Skeletal muscle cell (primary cell): Measurements from ENCODE around the gene PGA3.
"Not testable (repeated sequence)": the region's sequence is repeated elsewhere in the genome, so short reads cannot be mapped to it uniquely, and the experiment has no call there.

Experiments
- DNase-seq: peaks from one replicate; pipeline ENCODE4 v3.0.0-alpha.2; 2010; ENCODE audit warnings: low read depth
- H3K4me3 ChIP-seq: 2 replicates; pipeline ENCODE4 v1.5.1; 2011; ENCODE audit warnings: low read depth, mild to moderate bottlenecking, control low read depth, low read length, moderate library complexity

The PGA3 gene

DNA sequence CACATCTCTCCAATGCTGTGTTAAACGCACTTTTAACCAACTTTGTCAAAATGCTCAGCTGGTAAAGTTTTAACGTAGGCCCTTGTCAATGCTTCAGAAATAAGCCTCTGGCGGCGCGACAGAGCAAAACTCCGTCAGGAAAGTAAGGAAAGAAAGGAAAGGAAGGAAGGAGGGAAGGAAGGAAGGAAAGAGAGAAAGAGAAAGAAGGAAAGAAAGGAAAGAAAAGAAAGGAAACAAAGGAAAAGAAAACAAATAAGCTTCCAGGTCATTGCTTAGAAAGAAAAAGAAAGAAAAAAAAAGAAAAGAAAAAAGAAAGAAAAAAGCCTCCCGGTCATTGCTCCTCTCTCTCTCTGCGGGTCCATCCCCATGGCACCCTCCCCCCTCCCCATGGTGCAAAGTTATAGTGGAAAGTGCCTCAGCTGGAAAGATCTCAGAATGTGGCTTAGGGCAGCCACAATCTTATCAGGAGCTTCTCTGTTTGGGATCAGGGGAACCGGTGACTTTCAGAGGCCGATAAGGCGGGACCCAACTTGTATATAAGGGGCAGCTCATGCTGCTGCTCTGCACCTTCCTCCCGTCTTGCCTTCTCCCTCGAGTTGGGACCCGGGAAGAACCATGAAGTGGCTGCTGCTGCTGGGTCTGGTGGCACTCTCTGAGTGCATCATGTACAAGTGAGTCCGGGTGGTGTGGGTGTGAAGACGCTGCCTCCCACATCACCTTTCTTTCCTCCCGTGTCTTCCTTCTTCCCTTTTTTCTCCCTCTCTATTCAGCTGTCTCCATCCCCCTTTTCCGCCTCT, at the start of gene PGA3:
Gene PGA3, plus strand, starts transcription at position 566 of the 797 bp plus-strand sequence. Its CDS starts 50 bp downstream, at position 616.
- not testable (repeated sequence) for H3K4me3 ChIP-seq, DNase-seq

DNA sequence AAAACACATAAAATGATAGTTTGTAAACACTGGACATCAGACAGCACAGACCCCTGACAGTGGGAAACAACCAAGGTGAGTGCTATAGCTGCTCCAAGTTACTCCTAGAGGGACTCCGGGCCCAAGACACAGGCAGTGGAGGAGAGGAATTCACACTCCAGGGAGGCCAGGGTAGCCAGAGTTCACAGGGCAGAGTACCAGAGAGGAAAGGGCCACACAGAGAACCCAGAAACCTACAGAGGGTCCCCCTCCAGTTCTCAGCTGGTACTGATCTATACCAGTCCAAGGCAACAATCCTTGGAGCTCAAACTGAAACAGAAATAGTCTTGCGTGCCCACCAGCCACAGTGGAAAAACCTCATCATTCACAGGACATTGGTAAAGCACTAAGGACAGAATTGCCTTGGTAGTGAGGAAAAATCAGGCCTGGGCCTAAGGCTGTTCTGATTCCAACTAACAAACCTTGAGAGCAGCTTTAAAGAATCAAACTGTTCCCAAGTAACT, 49.7 kb upstream of the PGA3 start:
- no peak for DNase-seq
- no peak overlapping the region for H3K4me3 ChIP-seq

DNA sequence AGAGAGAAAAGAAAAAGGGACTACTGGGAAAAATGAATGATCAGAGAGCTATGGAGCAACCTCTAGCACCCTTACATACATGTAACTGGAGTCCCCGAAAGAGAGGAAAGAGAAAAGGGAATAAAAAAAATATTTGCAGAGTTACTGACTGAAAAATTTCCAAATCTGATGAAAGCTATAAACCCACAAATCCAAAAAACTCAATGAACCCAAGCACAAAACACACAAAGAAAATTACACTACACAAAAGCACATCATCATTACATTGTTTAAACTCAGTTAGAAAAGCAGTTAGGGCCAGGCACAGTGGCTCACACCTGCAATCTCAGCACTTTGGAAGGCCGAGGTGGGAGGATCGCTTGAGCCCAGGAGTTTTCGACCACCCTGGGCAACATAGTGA, 48.8 kb upstream of the PGA3 start:
- no peak for DNase-seq

DNA sequence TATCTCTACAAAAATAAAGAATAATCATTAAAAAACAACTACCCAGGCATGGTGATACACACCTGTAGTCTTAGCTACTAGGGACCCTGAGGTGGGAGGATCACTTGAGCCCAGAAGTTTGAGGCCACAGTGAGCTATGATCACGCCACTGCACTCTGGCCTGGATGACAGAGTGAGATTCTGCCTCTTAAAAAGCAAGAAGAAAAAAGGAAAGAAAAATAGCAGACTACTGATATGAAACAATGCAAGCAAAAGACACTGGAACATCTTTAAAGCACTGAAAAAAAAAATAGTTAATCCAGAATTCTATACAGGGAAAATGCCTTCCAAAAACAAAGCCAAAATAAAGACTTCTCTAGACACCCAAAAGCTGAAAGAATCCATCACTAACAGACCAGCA, 48.0 kb upstream of the PGA3 start:
- no peak for DNase-seq
- no peak overlapping the region for H3K4me3 ChIP-seq

More for the DNA sequence above, 48.8 kb upstream of the PGA3 start:
- H3K4me3 ChIP-seq: no peak overlapping the region

DNA sequence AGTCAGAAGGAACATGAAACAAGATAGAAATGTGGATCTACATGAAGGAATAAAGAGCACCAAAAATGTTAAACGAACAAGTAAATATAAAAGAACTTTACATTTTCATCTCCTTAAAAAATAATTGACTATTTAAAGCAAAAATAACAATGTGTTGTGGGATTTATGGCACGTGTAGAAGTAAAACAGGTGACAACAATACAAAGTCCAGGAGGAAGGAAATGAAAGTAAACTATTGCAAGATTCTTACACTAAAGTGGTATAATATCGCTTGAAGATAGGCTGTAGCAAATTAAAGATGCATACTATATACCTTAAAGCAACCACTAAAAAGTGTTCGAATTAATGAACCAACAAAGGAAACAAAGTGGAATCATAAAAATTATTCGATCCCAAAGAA, 47.6 kb upstream of the PGA3 start:
- no peak for DNase-seq
- H3K4me3 ChIP-seq: no peak overlapping the region

DNA sequence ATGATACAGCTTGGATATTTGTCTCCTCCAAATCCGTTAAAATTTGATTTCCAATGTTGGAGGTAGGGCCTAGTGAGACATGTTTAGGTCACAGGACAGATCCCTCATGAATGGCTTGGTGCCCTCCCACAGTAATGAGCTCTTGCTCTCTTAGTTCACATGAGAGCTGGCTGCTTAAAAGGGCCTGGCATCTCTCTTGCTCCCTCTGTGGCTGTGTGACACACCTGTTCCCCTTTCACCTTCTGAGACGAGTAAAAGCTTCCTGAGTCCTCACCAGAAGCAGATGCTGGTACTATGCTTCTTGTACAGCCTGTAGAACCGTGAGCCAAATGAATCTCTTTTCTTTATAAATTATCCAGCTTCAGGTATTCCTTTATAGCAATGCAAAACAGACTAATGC, 45.6 kb upstream of the PGA3 start:
- no peak overlapping the region for H3K4me3 ChIP-seq
- DNase-seq: no peak

DNA sequence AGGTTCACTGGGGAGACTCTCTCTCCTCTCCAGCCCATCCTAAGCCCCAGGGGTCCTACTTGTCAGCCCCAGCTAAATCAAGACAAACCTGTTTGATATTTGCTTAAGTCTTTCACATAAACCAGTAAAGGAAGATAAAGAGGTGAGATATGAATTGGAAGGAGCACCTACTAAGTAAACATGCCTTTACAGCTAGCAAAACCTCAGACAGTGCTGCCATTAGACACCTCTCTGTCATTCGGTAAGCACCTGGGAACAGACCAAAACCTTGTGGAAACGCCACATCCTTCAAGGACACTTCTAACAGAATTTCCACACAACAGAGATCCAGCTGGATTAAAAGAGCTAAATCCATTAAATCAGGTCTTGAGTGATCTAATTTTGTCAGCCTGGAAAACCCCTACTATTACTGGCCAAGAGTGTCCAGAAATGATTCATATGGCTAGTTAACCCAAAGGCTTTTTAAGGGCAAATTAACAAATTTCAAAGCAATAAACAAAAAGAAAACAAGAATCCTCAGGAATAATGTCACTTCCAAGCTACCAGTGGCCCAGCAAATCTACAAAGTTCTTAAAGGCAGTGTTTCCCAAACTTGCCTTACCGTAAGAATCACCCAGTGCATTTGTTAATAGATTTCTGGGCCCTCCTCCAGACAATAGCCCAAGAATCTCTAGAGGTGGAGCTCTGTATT, 44.5 kb upstream of the PGA3 start:
- H3K4me3 ChIP-seq: no peak overlapping the region
- DNase-seq: peak; percentile 17

DNA sequence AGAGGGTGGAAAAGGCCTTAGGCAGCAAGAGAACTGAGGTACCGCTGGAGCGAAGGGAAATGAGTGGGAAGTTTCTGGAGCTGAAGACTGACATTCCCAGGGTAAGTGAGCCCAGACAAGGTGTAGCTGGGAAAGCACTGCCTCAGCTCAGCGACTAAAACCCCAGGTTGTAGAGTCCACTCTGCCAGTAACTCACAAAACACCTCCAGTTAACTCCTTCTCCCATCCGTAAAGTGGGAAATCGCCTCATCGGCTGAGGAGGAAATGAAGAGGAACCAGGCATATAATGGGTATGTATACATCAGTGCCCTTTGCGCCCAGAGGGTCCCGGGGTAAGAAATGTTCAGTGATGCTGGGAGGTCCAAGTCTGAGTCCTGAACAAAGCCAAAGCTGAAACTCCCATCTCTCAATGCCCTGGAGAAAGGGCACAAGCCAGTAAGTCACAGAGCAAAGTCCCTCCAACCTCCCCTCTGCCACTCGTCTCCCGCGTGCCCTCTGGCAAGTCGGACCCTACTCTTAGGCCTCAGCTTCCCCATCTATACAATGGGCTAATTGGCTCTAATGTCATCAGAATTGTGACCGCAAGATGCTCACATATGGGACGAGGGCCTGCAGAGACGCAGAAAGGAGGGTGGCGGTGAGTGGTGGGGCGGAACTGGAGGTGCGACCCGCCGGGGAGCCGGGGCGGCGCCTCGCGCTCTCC, 42.7 kb upstream of the PGA3 start:
- peak overlapping the region; percentile 71 for H3K4me3 ChIP-seq
- no peak for DNase-seq

DNA sequence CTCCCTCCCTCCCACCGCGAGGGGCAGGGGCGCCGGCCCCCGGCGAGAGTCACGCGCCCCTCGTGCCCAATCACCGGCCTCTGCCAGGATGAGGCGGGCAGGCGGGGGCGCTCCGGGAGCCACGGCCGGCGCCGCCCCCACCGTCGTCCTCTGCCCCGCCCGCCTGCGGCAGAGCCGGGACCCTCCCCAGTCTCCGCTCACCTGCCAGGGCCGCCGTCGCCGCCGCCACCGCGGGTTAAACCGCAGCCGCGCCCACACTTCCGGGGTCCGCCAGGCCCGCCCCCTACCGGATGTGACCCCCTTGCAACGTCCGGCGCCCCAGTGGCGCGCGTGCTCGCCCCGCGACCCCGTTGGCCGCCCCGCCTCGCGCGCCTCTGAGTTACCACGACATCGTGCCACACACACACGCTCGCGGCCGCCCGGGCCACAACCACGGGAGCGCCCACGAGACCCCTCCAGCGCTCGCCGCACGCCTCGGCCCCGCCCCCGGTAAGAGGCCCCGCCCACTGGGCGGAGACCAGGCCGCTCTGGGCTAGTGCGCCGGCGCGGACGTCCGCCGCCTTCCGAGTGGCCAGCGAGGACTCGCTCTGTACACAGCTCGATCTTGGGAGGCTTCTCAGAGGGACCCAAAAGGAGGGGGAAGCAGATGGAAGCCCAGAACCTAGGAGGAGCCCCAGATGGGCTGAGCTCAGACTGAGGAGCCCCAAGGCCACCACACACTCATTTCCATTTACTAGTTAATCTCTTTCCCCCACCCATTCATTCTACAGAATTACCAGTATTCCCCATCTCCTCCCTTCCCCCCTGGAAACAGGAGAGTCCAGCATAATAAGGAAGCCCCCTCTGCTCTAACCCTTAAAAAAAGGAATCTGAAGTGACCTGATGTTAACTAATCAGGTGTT, 41.9 kb upstream of the PGA3 start, which contains the start of gene VPS37C:
Gene VPS37C, minus strand, starts transcription at position 237 of the 902 bp plus-strand sequence. CDS start 22,597 bp downstream, outside the sequence.
- DNase-seq: peak; percentile 38
- H3K4me3 ChIP-seq: peak within 1 kb of the TSS; percentile 71

DNA sequence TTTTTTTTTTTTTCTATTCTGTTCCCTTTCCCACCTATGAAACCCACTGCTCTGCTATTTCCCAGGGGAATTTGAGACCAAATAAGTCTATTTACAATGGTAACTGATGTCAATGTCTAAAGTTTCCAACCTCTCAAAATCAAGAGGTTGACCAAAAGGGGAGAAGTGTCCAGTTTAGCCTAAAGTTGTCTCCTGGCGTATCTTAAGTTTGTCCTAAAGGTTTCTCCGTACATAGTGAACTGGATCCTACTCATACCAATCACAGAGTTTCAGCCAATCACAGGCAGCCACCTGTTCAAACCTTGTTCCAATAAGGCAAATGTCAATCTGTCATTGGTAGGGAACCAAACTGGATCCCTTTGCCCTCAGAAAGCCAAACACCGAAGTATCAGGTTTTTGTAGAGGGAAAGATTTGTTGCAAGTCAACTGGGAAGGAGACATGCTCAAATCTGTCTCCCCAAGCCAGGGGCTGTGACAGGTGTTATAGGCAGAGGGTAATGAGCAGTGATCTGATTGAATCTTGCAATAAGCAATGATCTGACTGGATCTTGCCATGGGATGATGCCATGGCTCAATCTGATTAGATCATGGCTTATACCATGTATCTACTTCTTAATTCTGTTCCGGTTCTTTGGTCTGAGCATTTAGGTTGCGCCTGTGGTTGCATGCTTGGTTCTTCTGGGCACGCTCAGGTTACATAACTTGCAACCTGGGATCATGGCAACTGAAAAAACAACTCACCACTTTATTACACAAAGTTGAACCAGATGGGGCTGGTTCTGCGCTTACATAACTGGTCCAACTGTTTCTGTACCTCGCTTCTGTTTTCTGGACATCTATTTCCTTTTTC, 41.0 kb upstream of the PGA3 start:
- peak overlapping the region; percentile 71 for H3K4me3 ChIP-seq
- DNase-seq: no peak

DNA sequence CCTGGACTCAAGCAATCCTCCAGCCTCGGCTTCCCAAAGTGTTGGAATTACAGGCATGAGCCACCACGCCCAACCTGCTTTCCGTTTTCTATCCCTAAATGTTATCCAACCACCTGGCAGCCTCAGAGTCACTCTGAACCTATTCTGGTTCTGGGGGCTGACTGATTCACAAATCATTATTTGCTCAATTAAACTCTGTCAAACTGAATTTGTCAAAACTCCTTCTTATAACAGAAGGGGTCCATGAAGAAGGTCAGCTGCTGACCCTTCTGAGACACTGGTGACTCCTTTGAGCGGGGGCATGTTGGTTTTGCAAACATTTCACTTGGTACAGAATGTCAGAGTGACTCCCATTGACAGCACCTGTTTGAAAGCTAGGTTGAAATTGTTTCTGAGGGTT, 40.3 kb upstream of the PGA3 start:
- no peak overlapping the region for H3K4me3 ChIP-seq
- DNase-seq: no peak

DNA sequence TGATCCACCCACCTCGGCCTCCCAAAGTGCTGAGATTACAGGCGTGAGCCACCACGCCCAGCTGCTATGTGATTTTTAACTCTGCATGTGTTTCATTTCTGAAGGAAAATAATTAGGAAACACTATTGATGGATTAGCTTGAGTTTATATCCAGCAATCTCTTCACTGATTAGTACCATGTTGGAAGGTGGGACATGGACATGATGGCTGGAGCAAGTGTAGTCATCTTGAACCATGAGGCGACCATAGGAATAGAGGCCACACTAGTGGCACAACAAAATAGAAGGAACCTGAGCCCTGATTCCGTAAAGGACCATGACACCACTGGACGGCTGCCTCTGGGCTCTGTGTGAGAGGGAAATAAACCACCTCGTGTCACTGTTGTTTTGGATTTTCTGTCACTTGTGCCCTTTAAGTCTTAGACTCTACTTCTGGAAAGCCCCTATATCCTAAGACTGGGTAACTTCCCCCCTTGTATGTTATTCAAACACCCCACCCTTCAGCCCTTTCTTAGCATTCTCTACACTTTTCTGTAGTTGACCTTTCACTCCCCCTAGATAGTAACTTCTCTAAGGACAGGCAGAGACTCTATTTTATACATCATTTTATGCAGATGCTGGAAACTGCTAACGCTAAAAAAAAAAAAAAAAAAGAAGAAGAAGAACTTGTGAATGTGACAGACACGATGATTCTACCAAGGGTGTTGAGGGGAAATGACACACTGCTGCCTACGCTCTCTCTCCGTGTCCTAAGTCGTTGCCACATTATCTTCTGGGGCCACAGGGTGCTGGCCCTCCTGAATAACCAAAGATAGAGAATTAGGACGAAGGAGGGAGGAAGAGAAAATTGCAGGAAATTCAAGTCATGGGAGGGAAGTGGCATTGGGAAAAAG, 39.4 kb upstream of the PGA3 start:
- DNase-seq: no peak
- no peak overlapping the region for H3K4me3 ChIP-seq

DNA sequence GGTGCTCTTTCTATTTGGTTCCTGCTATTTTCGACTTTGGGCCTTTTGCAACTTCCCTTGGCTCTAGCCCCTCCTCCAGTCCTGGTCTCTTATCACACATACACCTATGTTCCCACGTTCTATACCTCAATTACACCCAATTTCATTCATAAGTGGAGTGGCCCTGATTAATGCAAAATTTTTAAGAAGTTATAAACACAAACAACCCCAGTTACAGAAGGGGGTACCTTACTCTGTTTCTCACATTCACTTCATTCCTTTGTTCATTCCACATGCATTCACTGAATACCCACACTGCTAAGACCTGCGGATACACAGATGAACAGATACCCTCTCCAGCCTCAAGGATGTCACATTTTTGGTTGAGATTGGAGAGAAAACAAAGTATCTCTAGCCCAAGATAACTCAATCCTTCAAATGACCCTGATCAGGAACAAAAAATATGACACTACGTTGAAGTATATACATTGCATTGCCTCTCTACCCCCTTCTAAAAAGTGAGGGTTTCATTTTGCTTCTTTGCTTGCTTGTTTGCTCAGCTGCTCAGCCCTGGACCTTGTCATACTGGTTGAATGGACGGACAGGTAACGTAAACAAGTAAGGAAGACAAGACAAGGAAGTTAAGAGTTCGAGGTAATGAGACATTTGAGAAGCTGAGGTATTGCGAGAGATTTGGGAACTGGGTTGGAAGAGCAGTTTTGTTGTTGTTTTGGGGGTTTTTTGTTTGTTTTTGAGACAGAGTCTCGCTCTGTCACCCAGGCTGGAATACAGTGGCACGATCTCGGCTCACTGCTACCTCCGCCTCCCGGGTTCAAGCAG, 38.5 kb upstream of the PGA3 start:
- no peak for DNase-seq
- H3K4me3 ChIP-seq: no peak overlapping the region

DNA sequence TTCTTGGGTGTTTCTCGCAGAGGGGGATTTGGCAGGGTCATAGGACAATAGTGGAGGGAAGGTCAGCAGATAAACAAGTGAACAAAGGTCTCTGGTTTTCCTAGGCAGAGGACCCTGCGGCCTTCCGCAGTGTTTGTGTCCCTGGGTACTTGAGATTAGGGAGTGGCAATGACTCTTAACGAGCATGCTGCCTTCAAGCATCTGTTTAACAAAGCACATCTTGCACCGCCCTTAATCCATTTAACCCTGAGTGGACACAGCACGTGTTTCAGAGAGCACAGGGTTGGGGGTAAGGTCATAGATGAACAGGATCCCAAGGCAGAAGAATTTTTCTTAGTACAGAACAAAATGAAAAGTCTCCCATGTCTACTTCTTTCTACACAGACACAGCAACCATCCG, 37.5 kb upstream of the PGA3 start:
- not testable (repeated sequence) for DNase-seq, H3K4me3 ChIP-seq

DNA sequence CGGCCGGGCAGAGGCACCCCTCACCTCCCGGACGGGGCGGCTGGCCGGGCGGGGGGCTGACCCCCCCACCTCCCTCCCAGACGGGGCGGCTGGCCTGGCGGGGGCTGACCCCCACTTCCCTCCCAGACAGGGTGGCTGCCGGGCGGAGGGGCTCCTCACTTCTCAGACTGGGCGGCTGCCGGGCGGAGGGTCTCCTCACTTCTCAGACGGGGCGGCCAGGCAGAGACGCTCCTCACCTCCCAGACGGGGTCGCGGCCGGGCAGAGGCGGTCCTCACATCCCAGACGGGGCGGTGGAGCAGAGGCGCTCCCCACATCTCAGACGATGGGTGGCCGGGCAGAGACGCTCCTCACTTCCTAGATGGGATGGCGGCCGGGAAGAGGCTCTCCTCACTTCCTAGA, 37.0 kb upstream of the PGA3 start:
- not testable (repeated sequence) for DNase-seq, H3K4me3 ChIP-seq

DNA sequence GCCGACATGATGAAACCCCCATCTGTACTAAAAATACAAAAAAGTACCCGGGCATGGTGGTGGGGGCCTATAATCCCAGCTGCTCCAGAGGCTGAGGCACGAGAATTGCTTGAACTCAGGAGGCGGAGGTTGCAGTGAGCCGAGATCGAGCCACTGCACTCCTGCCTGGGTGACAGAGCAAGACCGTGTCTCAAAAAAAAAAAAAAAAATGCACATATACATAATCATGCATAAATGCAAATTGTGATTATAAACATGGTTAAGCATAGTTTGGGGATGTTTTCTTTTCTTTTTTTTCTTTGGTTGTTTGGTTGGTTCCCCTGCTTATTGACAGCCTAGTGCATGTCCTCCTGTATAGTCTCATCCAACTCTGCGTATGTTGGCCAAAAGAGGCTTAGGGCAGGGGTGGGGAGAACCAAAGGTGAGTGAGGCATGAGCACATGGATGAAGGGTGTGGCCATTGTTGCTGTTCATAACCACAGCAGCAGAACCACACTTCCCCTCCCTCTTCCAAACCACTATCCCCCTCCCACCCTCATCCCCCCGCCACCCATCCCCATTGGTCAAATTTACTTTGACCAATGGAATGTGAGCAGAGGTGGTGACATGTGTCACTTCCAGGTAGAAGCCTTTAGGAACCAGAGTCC, 35.1 kb upstream of the PGA3 start:
- H3K4me3 ChIP-seq: no peak overlapping the region
- DNase-seq: no peak
